HG03196 (cell line): ENCODE results near the gene FRMPD1.
"Not testable (repeated sequence)": the region's sequence is repeated elsewhere in the genome, so short reads cannot be mapped to it uniquely, and the experiment has no call there.

Source experiments
- ATAC-seq: cut with Tn5 transposase; IDR thresholded peaks from one replicate; pipeline ENCODE4 v1.9.1; 2021; ENCODE audit not compliant: unreplicated experiment

The FRMPD1 gene, protein sequence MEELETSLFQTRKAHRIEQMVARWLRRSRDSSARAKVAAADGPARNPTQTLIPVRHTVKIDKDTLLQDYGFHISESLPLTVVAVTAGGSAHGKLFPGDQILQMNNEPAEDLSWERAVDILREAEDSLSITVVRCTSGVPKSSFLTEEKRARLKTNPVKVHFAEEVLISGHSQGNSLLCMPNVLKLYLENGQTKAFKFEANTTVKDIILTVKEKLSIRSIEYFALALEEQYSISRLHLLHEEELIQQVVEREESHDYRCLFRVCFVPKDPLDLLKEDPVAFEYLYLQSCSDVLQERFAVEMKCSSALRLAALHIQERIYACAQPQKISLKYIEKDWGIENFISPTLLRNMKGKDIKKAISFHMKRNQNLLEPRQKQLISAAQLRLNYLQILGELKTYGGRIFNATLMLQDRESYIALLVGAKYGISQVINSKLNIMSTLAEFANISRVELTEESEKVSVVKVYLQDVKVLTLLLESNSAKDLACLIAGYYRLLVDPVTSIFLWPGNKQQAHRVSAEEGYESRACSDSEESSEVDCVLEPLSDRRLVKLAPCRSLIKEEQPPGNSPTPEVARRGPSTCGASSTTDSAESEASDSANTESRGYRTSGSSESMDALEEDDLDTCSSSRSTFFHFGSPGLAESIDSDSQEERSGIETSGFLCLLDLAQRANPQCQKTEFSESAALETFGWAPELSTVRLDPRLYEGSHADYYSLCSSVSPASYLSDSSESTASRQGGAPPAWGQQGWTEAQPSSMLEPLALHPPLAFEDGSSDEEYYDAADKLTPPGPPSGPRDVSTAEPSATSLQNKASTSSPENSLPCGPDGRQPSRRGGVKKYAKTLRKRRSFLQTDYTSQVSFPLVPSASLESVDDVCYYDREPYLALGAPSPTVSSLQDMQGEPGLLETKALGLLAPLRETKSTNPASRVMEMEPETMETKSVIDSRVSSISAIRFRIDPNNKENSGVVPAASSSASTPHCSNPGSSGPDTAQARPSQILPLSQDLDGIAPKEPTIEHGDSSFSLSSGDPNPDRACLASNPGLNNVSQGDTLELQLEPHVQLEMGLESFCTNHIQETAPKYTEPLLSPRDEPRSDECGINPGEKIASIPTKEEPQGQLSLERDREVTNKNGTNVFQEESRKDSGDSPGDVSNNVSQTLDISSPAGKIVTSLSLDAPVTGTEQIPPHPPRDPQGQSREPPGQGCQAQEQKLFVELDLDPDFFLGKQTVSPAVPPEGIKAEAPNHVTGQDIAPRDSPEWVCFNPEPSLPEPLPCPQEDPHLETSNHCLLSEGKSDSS (N-terminal part only)

GRCh38 chr9:37650873-37651768 lies at the start of gene FRMPD1:
Gene FRMPD1, plus strand, starts transcription at chr9:37650954. Its CDS starts 41,688 bp downstream, at chr9:37692642.
- peak; percentile 67 for ATAC-seq

- ATAC-seq = not testable (repeated sequence)
These were observed 48.7 kb upstream of the FRMPD1 start for GRCh38 chr9:37602061-37602460.

- ATAC-seq = no peak
These were observed 47.9 kb upstream of the FRMPD1 start for GRCh38 chr9:37602817-37603216.

- ATAC-seq = no peak
These were observed 46.5 kb upstream of the FRMPD1 start for GRCh38 chr9:37604296-37604695.

- no peak for ATAC-seq
These were observed 42.5 kb upstream of the FRMPD1 start for GRCh38 chr9:37608250-37608649.

- ATAC-seq = no peak
These were observed 40.9 kb upstream of the FRMPD1 start for GRCh38 chr9:37609735-37610397.

DNA sequence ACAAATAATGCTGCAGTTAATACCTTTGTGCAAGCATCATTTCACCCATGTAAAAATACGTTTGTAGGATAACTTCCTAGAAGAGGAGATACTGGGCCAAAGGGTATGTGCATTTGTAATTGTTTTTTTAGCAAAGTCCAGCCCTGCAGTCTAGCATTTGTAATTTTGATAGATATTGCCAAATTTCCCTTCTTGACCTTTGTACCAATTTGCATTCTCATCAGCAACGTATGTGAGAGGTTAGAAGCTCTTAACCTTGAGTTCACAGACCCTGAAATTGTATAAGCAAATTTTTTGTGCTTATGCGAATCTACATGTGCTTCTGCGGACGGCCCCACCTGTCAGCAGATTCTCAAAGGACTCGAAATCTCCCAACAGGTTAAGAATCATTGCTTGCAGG lies 39.7 kb upstream of the FRMPD1 start:
- no peak for ATAC-seq

DNA sequence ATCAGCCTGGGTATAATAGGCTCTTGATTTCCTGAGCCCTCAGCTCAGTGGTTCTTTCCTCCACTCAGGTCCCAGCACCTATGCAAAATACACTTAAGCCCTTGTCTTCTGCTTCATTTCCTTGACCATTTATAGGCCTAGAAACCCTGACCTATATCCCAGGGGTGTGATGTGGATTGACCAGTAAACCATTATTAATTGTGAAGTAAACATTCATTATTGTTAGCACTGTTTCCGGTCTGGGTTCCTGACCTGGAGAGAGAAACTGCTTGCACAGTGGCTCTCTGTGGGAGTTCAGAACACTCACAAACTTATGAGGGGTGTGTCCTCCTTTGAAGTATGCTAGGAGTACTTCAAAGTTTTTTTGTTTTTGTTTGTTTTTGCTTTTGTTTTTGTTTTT lies 38.8 kb upstream of the FRMPD1 start:
- no peak for ATAC-seq

DNA sequence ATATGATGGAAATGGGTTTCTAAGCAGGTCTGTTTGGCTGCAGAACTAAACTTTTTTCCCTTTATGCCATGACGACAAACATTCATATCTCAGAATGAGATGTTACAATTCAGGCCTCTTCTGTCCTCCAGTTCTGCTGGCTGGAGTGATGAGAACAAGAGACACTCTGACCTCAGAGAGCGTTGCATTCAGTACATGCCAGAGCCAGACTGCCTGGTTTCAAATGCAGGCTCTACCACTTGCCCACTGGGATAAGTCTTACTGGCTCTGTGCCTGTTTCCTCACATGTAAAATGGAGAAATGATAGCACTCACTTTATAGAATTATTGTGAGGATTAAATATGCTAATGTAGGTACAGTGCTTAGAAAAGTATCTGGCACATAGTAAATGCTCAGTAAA lies 33.6 kb upstream of the FRMPD1 start:
- ATAC-seq = no peak

GRCh38 chr9:37617832-37618231 lies 32.9 kb upstream of the FRMPD1 start:
- ATAC-seq = no peak

GRCh38 chr9:37618817-37619216 lies 31.9 kb upstream of the FRMPD1 start:
- ATAC-seq = no peak

- ATAC-seq = no peak
These were observed 30.9 kb upstream of the FRMPD1 start for GRCh38 chr9:37619806-37620205.

DNA sequence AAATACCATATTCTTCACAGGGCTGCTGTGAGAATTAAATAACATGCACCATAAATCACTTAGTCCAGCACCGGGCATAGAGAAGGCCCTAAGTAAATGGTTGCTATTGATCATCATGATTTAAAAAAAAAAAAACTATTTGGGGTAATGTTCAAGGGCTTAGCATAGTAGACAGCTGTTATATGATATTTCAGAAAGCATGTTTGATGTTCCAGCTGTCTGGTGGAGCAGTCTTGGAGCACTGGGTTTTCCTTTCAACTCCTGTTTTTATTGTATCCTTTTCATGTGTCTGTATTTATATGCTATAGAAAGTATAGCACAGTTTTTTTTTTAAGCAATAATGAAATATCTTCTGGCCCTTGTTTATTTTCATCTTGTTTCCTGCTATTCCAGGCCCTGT lies 30.4 kb upstream of the FRMPD1 start:
- no peak for ATAC-seq

DNA sequence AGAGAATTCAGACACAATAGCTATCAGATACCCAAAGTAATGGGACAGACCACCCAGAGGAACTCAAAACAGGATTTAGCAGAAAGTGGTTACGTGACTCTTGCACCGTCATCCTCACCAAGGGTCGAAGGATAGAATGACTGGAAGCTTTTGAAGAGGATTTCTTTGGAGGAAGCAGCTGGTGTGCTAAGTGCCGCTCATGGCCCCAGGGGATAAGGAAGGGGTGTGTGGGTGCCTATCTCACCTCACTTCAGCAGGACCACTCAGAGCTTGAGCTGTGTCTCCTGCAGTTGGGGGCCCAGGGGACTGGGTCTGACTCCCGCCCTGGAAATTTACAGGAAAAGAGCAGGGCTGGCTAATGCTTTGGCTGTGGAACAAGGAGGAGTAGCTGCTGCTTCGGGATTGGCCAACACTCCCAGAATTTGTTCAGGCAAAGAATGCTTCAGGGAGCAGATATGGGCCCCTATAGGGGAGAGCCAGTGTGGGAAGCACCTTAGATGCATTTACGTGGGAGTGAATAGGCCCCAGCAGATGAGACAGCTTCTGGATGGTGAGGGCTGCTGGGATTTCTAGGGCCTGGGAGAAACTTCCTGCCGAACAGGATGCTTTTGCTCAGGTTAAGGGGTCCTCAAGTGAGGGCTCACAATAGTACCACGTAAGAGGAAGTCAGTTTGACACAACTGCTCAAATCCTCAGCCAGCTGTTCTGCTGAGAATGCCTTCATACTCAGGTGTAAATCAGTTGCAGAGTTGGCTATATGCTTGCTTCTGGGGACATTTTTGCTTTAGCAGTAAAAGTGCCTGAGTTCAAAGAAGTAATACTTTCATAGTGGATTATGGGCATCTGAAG lies 29.3 kb upstream of the FRMPD1 start:
- ATAC-seq = no peak

DNA sequence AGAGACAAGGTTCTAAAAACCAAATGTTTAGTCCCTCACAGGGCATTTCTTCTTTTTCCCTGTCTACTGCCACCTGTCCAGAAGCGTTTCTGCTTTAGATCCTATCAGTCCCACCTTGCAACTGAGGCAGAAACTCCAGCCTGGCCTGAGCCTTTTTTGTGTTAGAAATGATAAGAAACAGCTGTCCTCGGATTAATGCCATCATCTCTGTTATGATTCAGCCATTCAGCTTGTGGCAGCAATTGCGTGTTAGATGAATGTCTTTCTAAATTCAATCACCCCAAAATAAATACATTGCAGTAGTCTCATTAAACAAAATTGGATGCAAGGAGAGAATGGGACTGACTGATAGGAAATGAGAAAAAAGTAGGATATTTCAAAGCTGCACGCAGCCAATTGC lies 28.3 kb upstream of the FRMPD1 start:
- ATAC-seq = no peak

- ATAC-seq = no peak
These were observed 27.5 kb upstream of the FRMPD1 start for GRCh38 chr9:37623267-37623666.

DNA sequence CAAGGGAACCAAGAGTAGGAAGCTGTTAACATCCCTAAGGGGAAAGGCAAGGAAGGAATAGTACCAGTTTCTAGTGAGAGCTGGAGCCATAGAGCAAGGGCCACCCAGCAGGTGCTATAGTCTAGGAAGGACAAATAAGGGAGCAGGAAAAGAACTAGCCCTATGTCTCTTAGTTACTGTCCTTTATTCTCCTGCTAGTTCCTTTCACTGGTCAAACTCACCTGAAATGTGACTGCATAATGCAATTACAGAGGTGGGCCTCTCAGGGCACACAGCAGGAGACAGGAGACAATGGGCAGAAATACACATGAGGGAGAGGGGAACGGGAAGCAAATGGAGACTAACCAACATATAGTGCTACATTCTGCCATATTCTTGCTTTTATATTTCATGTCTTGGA lies 26.7 kb upstream of the FRMPD1 start:
- no peak for ATAC-seq

GRCh38 chr9:37625036-37625757 lies 25.6 kb upstream of the FRMPD1 start:
- ATAC-seq = no peak
